Neuronal stem cell (in vitro differentiated cells): ENCODE measurements around the gene HOXB3.

Experiments used
- DNase-seq: peaks from one replicate; pipeline ENCODE4 v3.0.0-alpha.2; 2013; ENCODE audit warnings: low spot score
- H2AFZ ChIP-seq: one replicate; pipeline ENCODE4 v1.6.1; 2013; ENCODE audit warnings: mild to moderate bottlenecking, low read length, inconsistent platforms
- H2AK5ac ChIP-seq: 2 replicates; pipeline ENCODE4 v1.6.1; 2013; ENCODE audit warnings: low read depth, mild to moderate bottlenecking, inconsistent platforms, low read length, moderate library complexity, mixed read lengths
- H2BK120ac ChIP-seq: 2 replicates; pipeline ENCODE4 v1.6.1; 2013; ENCODE audit warnings: low read depth, mild to moderate bottlenecking, inconsistent platforms, low read length, moderate library complexity, mixed read lengths
- H2BK12ac ChIP-seq: one replicate; pipeline ENCODE4 v1.6.1; 2013; ENCODE audit warnings: low read length, inconsistent platforms
- H2BK15ac ChIP-seq: 2 replicates; pipeline ENCODE4 v1.6.1; 2013; ENCODE audit warnings: mild to moderate bottlenecking, low read length, inconsistent platforms, mixed read lengths
- H2BK5ac ChIP-seq: one replicate; pipeline ENCODE4 v1.6.1; 2013; ENCODE audit warnings: inconsistent platforms, mild to moderate bottlenecking, low read length, moderate library complexity
- H3K14ac ChIP-seq: one replicate; pipeline ENCODE4 v1.6.1; 2013; ENCODE audit warnings: low read length, inconsistent platforms
- H3K18ac ChIP-seq: 2 replicates; pipeline ENCODE4 v1.6.1; 2013; ENCODE audit warnings: low read length, inconsistent platforms
- H3K23ac ChIP-seq: 2 replicates; pipeline ENCODE4 v1.6.1; 2013; ENCODE audit warnings: low read depth, mild to moderate bottlenecking, mixed read lengths, low read length, inconsistent platforms; ENCODE audit not compliant: poor library complexity
- H3K27ac ChIP-seq: replicated peaks from 3 replicates; pipeline ENCODE4 v1.5.1; 2013; ENCODE audit warnings: low read length, inconsistent platforms
- H3K27me3 ChIP-seq, 3 experiments: 2 replicates each; pipeline ENCODE4 v1.6.1; 2013; ENCODE audit warnings: low read length in 3 of 3, mild to moderate bottlenecking in 2 of 3, inconsistent platforms in 1 of 3, low read depth in 1 of 3, mixed read lengths in 1 of 3, moderate library complexity in 1 of 3; ENCODE audit not compliant: control insufficient read depth in 3 of 3, insufficient read depth in 3 of 3
- H3K36me3 ChIP-seq, 2 donors: replicated peaks in 1 of 2; 2 replicates each; pipeline ENCODE4 v1.6.1; 2013; ENCODE audit warnings: low read length in 2 of 2; ENCODE audit not compliant: control insufficient read depth in 2 of 2, insufficient read depth in 2 of 2
- H3K4ac ChIP-seq: 2 replicates; pipeline ENCODE4 v1.6.1; 2013; ENCODE audit warnings: inconsistent platforms, mild to moderate bottlenecking, low read length, moderate library complexity
- H3K4me1 ChIP-seq, 2 donors: 1 replicate in 1 of 2; 2 replicates in 1 of 2; pipeline ENCODE4 v1.6.1; 2013; ENCODE audit warnings: low read length in 2 of 2, low read depth in 1 of 2; ENCODE audit not compliant: control insufficient read depth in 2 of 2, insufficient read depth in 1 of 2
- H3K4me2 ChIP-seq: one replicate; pipeline ENCODE4 v1.6.1; 2013; ENCODE audit warnings: mild to moderate bottlenecking, low read length, inconsistent platforms; ENCODE audit not compliant: insufficient read depth, poor library complexity, severe bottlenecking
- H3K4me3 ChIP-seq, 2 donors: 2 replicates each; pipeline ENCODE4 v1.5.1; 2013; ENCODE audit warnings: low read length in 2 of 2, mild to moderate bottlenecking in 2 of 2, inconsistent platforms in 1 of 2, moderate library complexity in 1 of 2
- H3K79me1 ChIP-seq: one replicate; pipeline ENCODE4 v1.6.1; 2013; ENCODE audit warnings: low read depth, mild to moderate bottlenecking, inconsistent platforms, low read length, moderate library complexity
- H3K9ac ChIP-seq: one replicate; pipeline ENCODE4 v1.6.1; 2013; ENCODE audit warnings: mild to moderate bottlenecking, low read depth, low read length, inconsistent platforms; ENCODE audit not compliant: poor library complexity
- H3K9me3 ChIP-seq, 2 donors: replicated peaks in 1 of 2; 2 replicates each; pipeline versions ENCODE3 to v1.6.1; 2013; ENCODE audit warnings: low read length in 2 of 2, mild to moderate bottlenecking in 2 of 2, inconsistent platforms in 1 of 2, low read depth in 1 of 2, mixed read lengths in 1 of 2, moderate library complexity in 1 of 2; ENCODE audit not compliant: control insufficient read depth in 2 of 2, insufficient read depth in 1 of 2
- H4K8ac ChIP-seq: one replicate; pipeline ENCODE4 v1.6.1; 2013; ENCODE audit warnings: low read depth, mild to moderate bottlenecking, inconsistent platforms, low read length, moderate library complexity
- H4K91ac ChIP-seq: one replicate; pipeline ENCODE4 v1.6.1; 2013; ENCODE audit warnings: low read length, low read depth, mild to moderate bottlenecking, inconsistent platforms; ENCODE audit not compliant: poor library complexity
- WGBS, 2 donors: extraction: QIAGEN DNeasy Blood & Tissue Kit; methylation state at CpG; one replicate each; pipeline ENCODE4 v1.1.7; 2013; ENCODE audit warnings: missing lambda C conversion rate in 2 of 2, mixed read lengths in 1 of 2; ENCODE audit not compliant: insufficient read length in 2 of 2, insufficient replicate concordance in 1 of 2; ENCODE audit errors: extremely low coverage in 2 of 2; 5-methylcytosine and 5-hydroxymethylcytosine counted together

Gene HOXB3

GRCh38 chr17:48513666-48514455, 76.2 kb downstream of the HOXB3 start:
- peaks cover 2 to 35% (median 16%) of the 10 kb centered on the region in 3 experiments for H3K27me3 ChIP-seq
- H3K18ac ChIP-seq: no peak overlapping the region
- no peak overlapping the region for H2BK120ac ChIP-seq
- no peak overlapping the region for H3K4me3 ChIP-seq
- H4K8ac ChIP-seq: no peak overlapping the region
- no peak overlapping the region for H4K91ac ChIP-seq
- H2AK5ac ChIP-seq: no peak overlapping the region
- no peak overlapping the region for H2AFZ ChIP-seq
- no peak overlapping the region for H3K4ac ChIP-seq
- no CpG with 5 or more reads among the region's 6 CpGs for WGBS, 2 donors
- H3K4me1 ChIP-seq: no peaks in the 10 kb centered on the region
- no peak overlapping the region for H3K4me2 ChIP-seq
- H2BK15ac ChIP-seq: no peak overlapping the region
- no peak overlapping the region for H3K9ac ChIP-seq
- no peaks in the 10 kb centered on the region for H3K36me3 ChIP-seq
- H3K23ac ChIP-seq: no peak overlapping the region
- no peak overlapping the region for H3K27ac ChIP-seq
- no peak overlapping the region for H3K14ac ChIP-seq
- no peak overlapping the region for H2BK5ac ChIP-seq
- H3K9me3 ChIP-seq: peaks cover 0 to 2% of the 10 kb centered on the region in 2 donors
- no peak for DNase-seq
- H2BK12ac ChIP-seq: no peak overlapping the region
- H3K79me1 ChIP-seq: no peaks in the 10 kb centered on the region

- no CpG with 5 or more reads among the region's 7 CpGs for WGBS, 2 donors
These were observed 76.9 kb downstream of the HOXB3 start for GRCh38 chr17:48513097-48513496.

GRCh38 chr17:48510761-48511604, 79.1 kb downstream of the HOXB3 start:
- DNase-seq: no peak
- no peak overlapping the region for H3K9ac ChIP-seq

More at GRCh38 chr17:48513097-48513496, 76.9 kb downstream of the HOXB3 start:
- Histone ChIP-seq H2AFZ (no peak overlapping the region), H3K36me3 (no peaks in the 10 kb centered on the region), H3K9me3 (peaks cover 0 to 2% of the 10 kb centered on the region in 2 donors), H3K9ac (no peak overlapping the region), H3K27me3 (peaks cover 2 to 30% (median 16%) of the 10 kb centered on the region in 3 experiments), H4K91ac (no peak overlapping the region), H3K79me1 (no peaks in the 10 kb centered on the region), H3K4me2 (no peak overlapping the region), H3K14ac (no peak overlapping the region), H2BK5ac (no peak overlapping the region), H3K4me1 (no peaks in the 10 kb centered on the region), H4K8ac (no peak overlapping the region), H2BK15ac (no peak overlapping the region), H2BK120ac (no peak overlapping the region), H2AK5ac (no peak overlapping the region), H2BK12ac (no peak overlapping the region), H3K18ac (no peak overlapping the region), H3K4ac (no peak overlapping the region), H3K27ac (no peak overlapping the region), H3K23ac (no peak overlapping the region), H3K4me3 (no peak overlapping the region)
- no peak for DNase-seq

GRCh38 chr17:48510381-48510760, 79.7 kb downstream of the HOXB3 start:
- no peak overlapping the region for H3K4ac ChIP-seq
- no peak overlapping the region for H3K18ac ChIP-seq
- H4K8ac ChIP-seq: no peak overlapping the region
- H3K36me3 ChIP-seq: no peaks in the 10 kb centered on the region
- no peak overlapping the region for H3K23ac ChIP-seq
- H3K79me1 ChIP-seq: no peaks in the 10 kb centered on the region
- H3K4me2 ChIP-seq: no peak overlapping the region
- no peak for DNase-seq
- no peak overlapping the region for H2AFZ ChIP-seq
- no peak overlapping the region for H3K4me3 ChIP-seq
- H2BK120ac ChIP-seq: no peak overlapping the region
- H4K91ac ChIP-seq: no peak overlapping the region
- H2BK5ac ChIP-seq: no peak overlapping the region
- no CpG with 5 or more reads among the region's 2 CpGs for WGBS, 2 donors
- H3K27me3 ChIP-seq: peaks cover 0 to 20% (median 15%) of the 10 kb centered on the region in 3 experiments
- H3K14ac ChIP-seq: no peak overlapping the region
- peaks cover 0 to 2% of the 10 kb centered on the region in 2 donors for H3K9me3 ChIP-seq
- H2BK12ac ChIP-seq: no peak overlapping the region
- no peaks in the 10 kb centered on the region for H3K4me1 ChIP-seq
- H2AK5ac ChIP-seq: no peak overlapping the region
- H3K9ac ChIP-seq: no peak overlapping the region
- no peak overlapping the region for H2BK15ac ChIP-seq
- H3K27ac ChIP-seq: no peak overlapping the region

More at GRCh38 chr17:48510761-48511604, 79.1 kb downstream of the HOXB3 start:
- H4K91ac ChIP-seq: no peak overlapping the region
- no peak overlapping the region for H3K4me3 ChIP-seq
- no peak overlapping the region for H3K4me2 ChIP-seq
- H2BK12ac ChIP-seq: no peak overlapping the region
- H4K8ac ChIP-seq: no peak overlapping the region
- no peak overlapping the region for H2AK5ac ChIP-seq
- no peak overlapping the region for H2BK120ac ChIP-seq
- no peak overlapping the region for H2BK5ac ChIP-seq
- H3K23ac ChIP-seq: no peak overlapping the region
- H3K79me1 ChIP-seq: no peaks in the 10 kb centered on the region
- H3K4ac ChIP-seq: no peak overlapping the region
- H2BK15ac ChIP-seq: no peak overlapping the region
- WGBS, 2 donors: no CpG with 5 or more reads among the region's 7 CpGs
- H3K14ac ChIP-seq: no peak overlapping the region
- H3K36me3 ChIP-seq: no peaks in the 10 kb centered on the region
- H2AFZ ChIP-seq: no peak overlapping the region
- no peak overlapping the region for H3K27ac ChIP-seq
- peaks cover 0 to 2% of the 10 kb centered on the region in 2 donors for H3K9me3 ChIP-seq
- no peaks in the 10 kb centered on the region for H3K4me1 ChIP-seq
- peaks cover 0 to 20% (median 17%) of the 10 kb centered on the region in 3 experiments for H3K27me3 ChIP-seq
- no peak overlapping the region for H3K18ac ChIP-seq
